Ishikawa (cell line): ENCODE measurements around the gene KRTAP4-5.

Source experiments
- CEBPB ChIP-seq: IDR thresholded peaks from 2 replicates; pipeline ENCODE4 v1.6.1; 2012
- EP300 ChIP-seq: IDR thresholded peaks from 2 replicates; pipeline ENCODE4 v1.6.1; 2012; ENCODE audit warnings: borderline replicate concordance
- NFIC ChIP-seq: IDR thresholded peaks from 2 replicates; pipeline ENCODE4 v1.6.1; 2012
- RAD21 ChIP-seq: IDR thresholded peaks from 2 replicates; pipeline ENCODE4 v1.6.1; 2012; ENCODE audit warnings: low read depth
- TAF1 ChIP-seq: IDR thresholded peaks from 2 replicates; pipeline ENCODE4 v1.6.1; 2012; ENCODE audit warnings: low read depth, mild to moderate bottlenecking
- YY1 ChIP-seq: IDR thresholded peaks from 2 replicates; pipeline ENCODE4 v1.6.1; 2012; ENCODE audit warnings: low read depth
- TF ChIP-seq, protein P1 (sequence below): IDR thresholded peaks from 2 replicates; pipeline ENCODE4 v1.6.1; 2012
- TF ChIP-seq, protein P2 (sequence below): IDR thresholded peaks from 2 replicates; pipeline ENCODE4 v1.6.1; 2012; ENCODE audit warnings: low read depth, mild to moderate bottlenecking
- TF ChIP-seq, protein P3 (sequence below): IDR thresholded peaks from 2 replicates; pipeline ENCODE4 v1.6.1; 2012

DNA sequence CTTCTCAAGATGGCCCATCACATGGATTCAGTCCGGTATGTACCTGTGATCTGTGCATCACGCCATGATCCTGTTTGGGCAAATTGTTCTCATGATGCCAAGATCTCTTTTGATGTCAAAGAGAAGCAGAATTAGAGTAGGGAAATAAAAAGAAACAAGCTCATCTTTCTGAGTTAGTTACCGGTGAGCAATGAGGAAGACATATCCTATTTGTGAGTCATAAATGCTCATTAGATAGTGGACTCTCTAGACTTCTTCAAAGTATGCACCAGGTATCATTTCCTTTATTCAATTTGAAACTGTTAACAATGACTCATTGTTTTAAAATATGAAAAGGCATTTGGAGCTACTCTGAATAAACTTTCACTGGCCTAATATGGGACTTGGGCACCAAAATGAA is 17.6 kb downstream of the KRTAP4-5 start:
- TF ChIP-seq RAD21 (no peak), EP300 (no peak), CEBPB (no peak), YY1 (no peak), TAF1 (no peak), NFIC (no peak)
- TF ChIP-seq, protein P1, sequence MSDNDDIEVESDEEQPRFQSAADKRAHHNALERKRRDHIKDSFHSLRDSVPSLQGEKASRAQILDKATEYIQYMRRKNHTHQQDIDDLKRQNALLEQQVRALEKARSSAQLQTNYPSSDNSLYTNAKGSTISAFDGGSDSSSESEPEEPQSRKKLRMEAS = no peak
- TF ChIP-seq, protein P2, sequence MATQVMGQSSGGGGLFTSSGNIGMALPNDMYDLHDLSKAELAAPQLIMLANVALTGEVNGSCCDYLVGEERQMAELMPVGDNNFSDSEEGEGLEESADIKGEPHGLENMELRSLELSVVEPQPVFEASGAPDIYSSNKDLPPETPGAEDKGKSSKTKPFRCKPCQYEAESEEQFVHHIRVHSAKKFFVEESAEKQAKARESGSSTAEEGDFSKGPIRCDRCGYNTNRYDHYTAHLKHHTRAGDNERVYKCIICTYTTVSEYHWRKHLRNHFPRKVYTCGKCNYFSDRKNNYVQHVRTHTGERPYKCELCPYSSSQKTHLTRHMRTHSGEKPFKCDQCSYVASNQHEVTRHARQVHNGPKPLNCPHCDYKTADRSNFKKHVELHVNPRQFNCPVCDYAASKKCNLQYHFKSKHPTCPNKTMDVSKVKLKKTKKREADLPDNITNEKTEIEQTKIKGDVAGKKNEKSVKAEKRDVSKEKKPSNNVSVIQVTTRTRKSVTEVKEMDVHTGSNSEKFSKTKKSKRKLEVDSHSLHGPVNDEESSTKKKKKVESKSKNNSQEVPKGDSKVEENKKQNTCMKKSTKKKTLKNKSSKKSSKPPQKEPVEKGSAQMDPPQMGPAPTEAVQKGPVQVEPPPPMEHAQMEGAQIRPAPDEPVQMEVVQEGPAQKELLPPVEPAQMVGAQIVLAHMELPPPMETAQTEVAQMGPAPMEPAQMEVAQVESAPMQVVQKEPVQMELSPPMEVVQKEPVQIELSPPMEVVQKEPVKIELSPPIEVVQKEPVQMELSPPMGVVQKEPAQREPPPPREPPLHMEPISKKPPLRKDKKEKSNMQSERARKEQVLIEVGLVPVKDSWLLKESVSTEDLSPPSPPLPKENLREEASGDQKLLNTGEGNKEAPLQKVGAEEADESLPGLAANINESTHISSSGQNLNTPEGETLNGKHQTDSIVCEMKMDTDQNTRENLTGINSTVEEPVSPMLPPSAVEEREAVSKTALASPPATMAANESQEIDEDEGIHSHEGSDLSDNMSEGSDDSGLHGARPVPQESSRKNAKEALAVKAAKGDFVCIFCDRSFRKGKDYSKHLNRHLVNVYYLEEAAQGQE = no peak
- TF ChIP-seq, protein P3, sequence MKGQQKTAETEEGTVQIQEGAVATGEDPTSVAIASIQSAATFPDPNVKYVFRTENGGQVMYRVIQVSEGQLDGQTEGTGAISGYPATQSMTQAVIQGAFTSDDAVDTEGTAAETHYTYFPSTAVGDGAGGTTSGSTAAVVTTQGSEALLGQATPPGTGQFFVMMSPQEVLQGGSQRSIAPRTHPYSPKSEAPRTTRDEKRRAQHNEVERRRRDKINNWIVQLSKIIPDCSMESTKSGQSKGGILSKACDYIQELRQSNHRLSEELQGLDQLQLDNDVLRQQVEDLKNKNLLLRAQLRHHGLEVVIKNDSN = no peak
